Liver (tissue), 3 donors: Measurements from ENCODE around the gene OSCAR.

Experiments
- CTCF ChIP-seq: fragments of 150-350 bp; IDR thresholded peaks from 2 replicates; pipeline ENCODE4 v1.5.1; 2017; ENCODE audit warnings: improper control_type of control experiment, low read depth, low read length; ENCODE audit not compliant: missing input control
- RAD21 ChIP-seq, 2 donors: IDR thresholded peaks; 2 replicates each; pipeline ENCODE4 v1.6.1; 2016; ENCODE audit warnings: antibody characterized with exemption in 2 of 2, mild to moderate bottlenecking in 2 of 2
- RXRA ChIP-seq, 2 donors: IDR thresholded peaks; 2 replicates each; pipeline ENCODE4 v1.6.1; 2017 to 2018; ENCODE audit warnings: antibody characterized with exemption in 2 of 2, mild to moderate bottlenecking in 1 of 2
- donor health status: healthy.
- donor health status: healthy.

GRCh38 chr19:54138489-54139256 lies 38.1 kb upstream of the OSCAR start:
- TF ChIP-seq RXRA (IDR thresholded peaks at IDR 0.05) (no peak), CTCF (no peak), RAD21 (IDR thresholded peaks at IDR 0.05) (no peak)
